ENCODE results near the gene NKAPL.

The NKAPL gene

GRCh38 chr6:28248916-28249315 lies 10.2 kb upstream of the NKAPL start:
- H3K9me3 ChIP-seq (ENCODE audit: insufficient read depth, low read length), result no peaks in the 10 kb centered on the region
- no peak overlapping the region for H3K4me3 ChIP-seq (ENCODE audit: low read length)
- no peaks in the 10 kb centered on the region for H3K79me2 ChIP-seq (ENCODE audit: low read length)
- no peak for TF ChIP-seq CTCF (IDR thresholded peaks at IDR 0.05; ENCODE audit: low read depth, low read length)
- no peak for TF ChIP-seq EZH2phosphoT487 (IDR thresholded peaks at IDR 0.05; ENCODE audit: low read depth)
- no peak overlapping the region for H2AFZ ChIP-seq (ENCODE audit: low read depth, low read length)
- no peak overlapping the region for H3K27ac ChIP-seq (ENCODE audit: low read length)
- no peak overlapping the region for H3K4me2 ChIP-seq (ENCODE audit: low read length)
- no peaks in the 10 kb centered on the region for H3K27me3 ChIP-seq (ENCODE audit: low read depth, low read length)
- no peaks in the 10 kb centered on the region for H4K20me1 ChIP-seq (ENCODE audit: insufficient read depth, low read length)
- no peaks in the 10 kb centered on the region for H3K36me3 ChIP-seq (replicated peaks; ENCODE audit: low read depth, low read length)
- H3K4me1 ChIP-seq (ENCODE audit: low read length), result peaks cover 5% of the 10 kb centered on the region; the same call in 1 of the 2 replicates
- no peak overlapping the region for H3K9ac ChIP-seq (ENCODE audit: low read length)

- no peaks in the 10 kb centered on the region for H3K79me2 ChIP-seq (ENCODE audit: low read length)
- no peaks in the 10 kb centered on the region for H3K27me3 ChIP-seq (ENCODE audit: low read depth, low read length)
- H3K9ac ChIP-seq (ENCODE audit: low read length), result no peak overlapping the region
- H3K36me3 ChIP-seq (replicated peaks; ENCODE audit: low read depth, low read length), result no peaks in the 10 kb centered on the region
- no peaks in the 10 kb centered on the region for H4K20me1 ChIP-seq (ENCODE audit: insufficient read depth, low read length)
- TF ChIP-seq CTCF (IDR thresholded peaks at IDR 0.05; ENCODE audit: low read depth, low read length) (no peak), EZH2phosphoT487 (IDR thresholded peaks at IDR 0.05; ENCODE audit: low read depth) (no peak)
- peaks cover 5% of the 10 kb centered on the region; the same call in 1 of the 2 replicates for H3K4me1 ChIP-seq (ENCODE audit: low read length)
- H3K27ac ChIP-seq (ENCODE audit: low read length), result no peak overlapping the region
- H2AFZ ChIP-seq (ENCODE audit: low read depth, low read length), result no peak overlapping the region
- H3K9me3 ChIP-seq (ENCODE audit: insufficient read depth, low read length), result no peaks in the 10 kb centered on the region
- H3K4me3 ChIP-seq (ENCODE audit: low read length), result no peak overlapping the region
- H3K4me2 ChIP-seq (ENCODE audit: low read length), result no peak overlapping the region
Observed at GRCh38 chr6:28250747-28251146, 8.3 kb upstream of the NKAPL start.

- TF ChIP-seq CTCF (IDR thresholded peaks at IDR 0.05; ENCODE audit: low read depth, low read length), result no peak
- no peak for TF ChIP-seq EZH2phosphoT487 (IDR thresholded peaks at IDR 0.05; ENCODE audit: low read depth)
Observed at GRCh38 chr6:28251661-28252008, 7.5 kb upstream of the NKAPL start.

GRCh38 chr6:28252009-28252975 lies 6.8 kb upstream of the NKAPL start, which contains the start of gene ZKSCAN4:
Gene ZKSCAN4 (minus strand): TSS chr6:28252269. CDS start chr6:28251980, 289 bp downstream.
- Histone ChIP-seq H3K4me3 (ENCODE audit: low read length) (peak within 1 kb of the TSS; percentile 83), H2AFZ (ENCODE audit: low read depth, low read length) (peak within 1 kb of the TSS; percentile 98), H3K9ac (ENCODE audit: low read length) (peak within 1 kb of the TSS; percentile 49), H4K20me1 (ENCODE audit: insufficient read depth, low read length) (no peaks in the 10 kb centered on the region), H3K4me1 (ENCODE audit: low read length) (peaks cover 5% of the 10 kb centered on the region; the same call in 1 of the 2 replicates), H3K79me2 (ENCODE audit: low read length) (no peaks in the 10 kb centered on the region), H3K27ac (ENCODE audit: low read length) (no peak within 1 kb of the TSS), H3K9me3 (ENCODE audit: insufficient read depth, low read length) (no peaks in the 10 kb centered on the region), H3K36me3 (replicated peaks; ENCODE audit: low read depth, low read length) (no peaks in the 10 kb centered on the region), H3K4me2 (ENCODE audit: low read length) (peak within 1 kb of the TSS; percentile 81), H3K27me3 (ENCODE audit: low read depth, low read length) (no peaks in the 10 kb centered on the region)
- TF ChIP-seq CTCF (IDR thresholded peaks at IDR 0.05; ENCODE audit: low read depth, low read length), result no peak
- TF ChIP-seq EZH2phosphoT487 (IDR thresholded peaks at IDR 0.05; ENCODE audit: low read depth), result no peak

More at GRCh38 chr6:28251661-28252008, 7.5 kb upstream of the NKAPL start:
- no peaks in the 10 kb centered on the region for H3K27me3 ChIP-seq (ENCODE audit: low read depth, low read length)
- peak overlapping the region; percentile 98 for H2AFZ ChIP-seq (ENCODE audit: low read depth, low read length)
- peak overlapping the region; percentile 49 for H3K9ac ChIP-seq (ENCODE audit: low read length)
- H3K4me2 ChIP-seq (ENCODE audit: low read length), result peak overlapping the region; percentile 81
- H3K4me1 ChIP-seq (ENCODE audit: low read length), result peaks cover 5% of the 10 kb centered on the region; the same call in 1 of the 2 replicates
- no peaks in the 10 kb centered on the region for H4K20me1 ChIP-seq (ENCODE audit: insufficient read depth, low read length)
- no peaks in the 10 kb centered on the region for H3K36me3 ChIP-seq (replicated peaks; ENCODE audit: low read depth, low read length)
- H3K9me3 ChIP-seq (ENCODE audit: insufficient read depth, low read length), result no peaks in the 10 kb centered on the region
- H3K4me3 ChIP-seq (ENCODE audit: low read length), result peak overlapping the region; percentile 83
- no peak overlapping the region for H3K27ac ChIP-seq (ENCODE audit: low read length)
- H3K79me2 ChIP-seq (ENCODE audit: low read length), result no peaks in the 10 kb centered on the region
